COLO668 (cell line): ENCODE results near the gene AK5.

Experiments
- DNase-seq: peaks from one replicate; lab custom pipeline; 2025; ENCODE audit not compliant: unreplicated experiment; lab: John Stamatoyannopoulos, UW

Gene AK5

GRCh38 chr1:77430966-77431690 lies 149.3 kb downstream of the AK5 start:
- no peak for DNase-seq

- no peak for DNase-seq
Observed at GRCh38 chr1:77433934-77434333, 152.1 kb downstream of the AK5 start.

- no peak for DNase-seq
Observed at GRCh38 chr1:77434967-77435366, 153.1 kb downstream of the AK5 start.

GRCh38 chr1:77438236-77438913 lies 156.6 kb downstream of the AK5 start:
- DNase-seq, result no peak

GRCh38 chr1:77446841-77447555 lies 165.2 kb downstream of the AK5 start:
- no peak for DNase-seq

- no peak for DNase-seq
Observed at GRCh38 chr1:77447669-77448068, 165.8 kb downstream of the AK5 start.

GRCh38 chr1:77459881-77460280 lies 178.1 kb downstream of the AK5 start:
- DNase-seq, result no peak

GRCh38 chr1:77461691-77462090 lies 179.9 kb downstream of the AK5 start:
- no peak for DNase-seq

GRCh38 chr1:77463216-77463615 lies 181.4 kb downstream of the AK5 start:
- DNase-seq, result no peak

GRCh38 chr1:77465139-77465538 lies 183.3 kb downstream of the AK5 start:
- DNase-seq, result no peak

GRCh38 chr1:77465922-77466321 lies 184.1 kb downstream of the AK5 start:
- no peak for DNase-seq

- no peak for DNase-seq
Observed at GRCh38 chr1:77467021-77467595, 185.3 kb downstream of the AK5 start.

GRCh38 chr1:77467741-77468140 lies 185.9 kb downstream of the AK5 start:
- no peak for DNase-seq

- no peak for DNase-seq
Observed at GRCh38 chr1:77468257-77468948, 186.6 kb downstream of the AK5 start.

GRCh38 chr1:77468949-77469710 lies 187.3 kb downstream of the AK5 start:
- no peak for DNase-seq

GRCh38 chr1:77471691-77472090 lies 189.9 kb downstream of the AK5 start:
- DNase-seq, result no peak

- no peak for DNase-seq
Observed at GRCh38 chr1:77473690-77474089, 191.9 kb downstream of the AK5 start.

- DNase-seq, result no peak
Observed at GRCh38 chr1:77475641-77476040, 193.8 kb downstream of the AK5 start.

- DNase-seq, result no peak
Observed at GRCh38 chr1:77476475-77476874, 194.7 kb downstream of the AK5 start.

- no peak for DNase-seq
Observed at GRCh38 chr1:77484334-77484733, 202.5 kb downstream of the AK5 start.
